A673 (cell line): ENCODE measurements around the gene RBM20. TPM values are rescaled to one million over a fixed set of nuclear protein-coding genes. Genes with fewer than 3 reads are reported as not detected.

ENCODE experiments used
- BruUV-seq: library from RNA; stranded (reverse); fragments of 400-500 nt; replicated peaks from 2 replicates; lab custom pipeline; 2021; lab: Mats Ljungman, UMichigan
- CTCF ChIA-PET: fragments of 300-600 bp; sonication (Branson Sonifier 250); formaldehyde crosslinking; loops from one replicate; lab custom pipeline; 2022; ENCODE audit warnings: antibody characterized with exemption; lab: Charles Lee
- POLR2A ChIA-PET: fragments of 300-600 bp; sonication (Branson Sonifier 250); formaldehyde crosslinking; loops from one replicate; lab custom pipeline; 2022; ENCODE audit warnings: antibody characterized with exemption; ENCODE audit not compliant: low non-redundant PET; lab: Charles Lee
- DNase-seq: peaks from one replicate; pipeline ENCODE4 v3.0.0-alpha.2; 2015; ENCODE audit warnings: low spot score
- H3K27ac ChIP-seq: fragments of 200-600 bp; sonication (generic); 2 replicates; pipeline ENCODE4 v1.5.1; 2016; ENCODE audit warnings: mixed run types, low read depth, mild to moderate bottlenecking, mixed read lengths, antibody characterized with exemption, low read length; ENCODE audit not compliant: poor library complexity, severe bottlenecking
- H3K27me3 ChIP-seq: fragments of 200-600 bp; sonication (generic); replicated peaks from 2 replicates; pipeline ENCODE4 v1.6.1; 2017; ENCODE audit warnings: mixed run types, low read depth, mild to moderate bottlenecking, mixed read lengths, antibody characterized with exemption, low read length; ENCODE audit not compliant: insufficient read depth, poor library complexity
- H3K36me3 ChIP-seq: fragments of 200-600 bp; sonication (generic); 2 replicates; pipeline ENCODE4 v1.6.1; 2016; ENCODE audit warnings: mixed run types, mild to moderate bottlenecking, mixed read lengths, antibody characterized with exemption, low read length; ENCODE audit not compliant: insufficient read depth, poor library complexity, severe bottlenecking
- H3K4me1 ChIP-seq: fragments of 200-600 bp; sonication (generic); 2 replicates; pipeline ENCODE4 v1.6.1; 2017; ENCODE audit warnings: mixed run types, mild to moderate bottlenecking, mixed read lengths, antibody characterized with exemption, low read length; ENCODE audit not compliant: insufficient read depth, poor library complexity, severe bottlenecking
- H3K4me3 ChIP-seq: fragments of 200-600 bp; sonication (generic); 2 replicates; pipeline ENCODE4 v1.5.1; 2016; ENCODE audit warnings: low read depth, mixed run types, mild to moderate bottlenecking, mixed read lengths, low read length; ENCODE audit not compliant: poor library complexity, severe bottlenecking
- H3K9me3 ChIP-seq: fragments of 200-600 bp; sonication (generic); 2 replicates; pipeline ENCODE4 v1.6.1; 2016; ENCODE audit warnings: mixed run types, low read depth, mild to moderate bottlenecking, mixed read lengths, antibody characterized with exemption, low read length; ENCODE audit not compliant: poor library complexity, severe bottlenecking
- EZH2 ChIP-seq: fragments of 200-600 bp; sonication (generic); IDR thresholded peaks from 2 replicates; pipeline ENCODE4 v1.6.1; 2017; ENCODE audit warnings: borderline replicate concordance, low read depth, mild to moderate bottlenecking, mixed read lengths, antibody characterized with exemption, low read length; ENCODE audit not compliant: poor library complexity, severe bottlenecking
- intact Hi-C: fragments of 100-400 bp; cut with micrococcal nuclease; formaldehyde crosslinking; loops from one replicate; pipeline ENCODE4 v1.10.0; 2022; ENCODE audit not compliant: unreplicated experiment
- total RNA-seq: library from RNA; stranded (reverse); gene quantifications from 2 replicates; pipeline ENCODE4 v1.2.3, GENCODE V29; 2021
- TF ChIP-seq, protein P1 (sequence below): fragments of 300-800, 200-600 bp; sonication (generic); conservative IDR thresholded peaks from 2 replicates; pipeline ENCODE4 v1.5.1; 2017; ENCODE audit warnings: low read depth, mild to moderate bottlenecking, antibody characterized with exemption, low read length, moderate library complexity, mixed read lengths

The RBM20 gene
- total RNA-seq, 1 experiment from 2014 or later = 1.3 TPM

DNA sequence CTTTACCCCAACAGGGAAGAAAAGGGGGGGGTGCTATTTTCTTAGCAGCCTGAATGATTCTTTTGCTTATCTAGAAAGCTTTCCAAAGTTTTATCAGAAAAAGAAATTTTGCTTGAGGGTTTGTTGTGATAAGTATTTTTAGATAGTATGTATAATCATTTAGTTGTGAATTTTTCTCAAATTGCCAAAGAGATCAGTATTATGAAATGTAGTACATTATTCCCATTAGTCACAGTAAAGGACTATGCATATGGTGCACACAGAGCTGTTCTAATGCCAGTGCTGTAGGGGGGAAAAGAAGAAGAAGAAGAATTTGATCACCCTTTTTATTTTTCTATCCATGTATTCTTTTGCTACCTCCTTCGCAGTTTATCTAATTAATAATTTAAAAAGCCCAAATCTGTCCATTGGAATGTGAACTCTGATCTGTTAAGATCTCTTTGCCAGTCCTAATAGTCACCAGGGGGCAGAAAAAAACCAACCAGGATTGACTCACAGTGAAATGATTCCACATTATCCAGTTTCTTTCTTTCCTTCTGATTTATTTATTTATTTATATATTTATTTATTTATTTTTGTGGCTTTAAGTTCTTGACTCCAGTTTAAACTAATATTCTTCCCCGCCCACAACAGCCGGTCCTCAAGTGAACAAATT is 4.7 kb downstream of the RBM20 start:
- Histone ChIP-seq H3K4me1 (peaks cover 44% of the 10 kb centered on the region), H3K4me3 (peak overlapping the region; percentile 23), H3K9me3 (no peaks in the 10 kb centered on the region), H3K27ac (peak overlapping the region; percentile 12), H3K36me3 (no peaks in the 10 kb centered on the region), H3K27me3 (no peaks in the 10 kb centered on the region)
- TF ChIP-seq EZH2 = no peak
- TF ChIP-seq, protein P1, sequence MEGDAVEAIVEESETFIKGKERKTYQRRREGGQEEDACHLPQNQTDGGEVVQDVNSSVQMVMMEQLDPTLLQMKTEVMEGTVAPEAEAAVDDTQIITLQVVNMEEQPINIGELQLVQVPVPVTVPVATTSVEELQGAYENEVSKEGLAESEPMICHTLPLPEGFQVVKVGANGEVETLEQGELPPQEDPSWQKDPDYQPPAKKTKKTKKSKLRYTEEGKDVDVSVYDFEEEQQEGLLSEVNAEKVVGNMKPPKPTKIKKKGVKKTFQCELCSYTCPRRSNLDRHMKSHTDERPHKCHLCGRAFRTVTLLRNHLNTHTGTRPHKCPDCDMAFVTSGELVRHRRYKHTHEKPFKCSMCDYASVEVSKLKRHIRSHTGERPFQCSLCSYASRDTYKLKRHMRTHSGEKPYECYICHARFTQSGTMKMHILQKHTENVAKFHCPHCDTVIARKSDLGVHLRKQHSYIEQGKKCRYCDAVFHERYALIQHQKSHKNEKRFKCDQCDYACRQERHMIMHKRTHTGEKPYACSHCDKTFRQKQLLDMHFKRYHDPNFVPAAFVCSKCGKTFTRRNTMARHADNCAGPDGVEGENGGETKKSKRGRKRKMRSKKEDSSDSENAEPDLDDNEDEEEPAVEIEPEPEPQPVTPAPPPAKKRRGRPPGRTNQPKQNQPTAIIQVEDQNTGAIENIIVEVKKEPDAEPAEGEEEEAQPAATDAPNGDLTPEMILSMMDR = peak; percentile 42; the same call in 1 of the 2 replicates
- BruUV-seq = no TSS peak
- intact Hi-C loops = no loop called here
- CTCF ChIA-PET = no interaction called here
- POLR2A ChIA-PET = no interaction called here
- DNase-seq = peak; percentile 47

DNA sequence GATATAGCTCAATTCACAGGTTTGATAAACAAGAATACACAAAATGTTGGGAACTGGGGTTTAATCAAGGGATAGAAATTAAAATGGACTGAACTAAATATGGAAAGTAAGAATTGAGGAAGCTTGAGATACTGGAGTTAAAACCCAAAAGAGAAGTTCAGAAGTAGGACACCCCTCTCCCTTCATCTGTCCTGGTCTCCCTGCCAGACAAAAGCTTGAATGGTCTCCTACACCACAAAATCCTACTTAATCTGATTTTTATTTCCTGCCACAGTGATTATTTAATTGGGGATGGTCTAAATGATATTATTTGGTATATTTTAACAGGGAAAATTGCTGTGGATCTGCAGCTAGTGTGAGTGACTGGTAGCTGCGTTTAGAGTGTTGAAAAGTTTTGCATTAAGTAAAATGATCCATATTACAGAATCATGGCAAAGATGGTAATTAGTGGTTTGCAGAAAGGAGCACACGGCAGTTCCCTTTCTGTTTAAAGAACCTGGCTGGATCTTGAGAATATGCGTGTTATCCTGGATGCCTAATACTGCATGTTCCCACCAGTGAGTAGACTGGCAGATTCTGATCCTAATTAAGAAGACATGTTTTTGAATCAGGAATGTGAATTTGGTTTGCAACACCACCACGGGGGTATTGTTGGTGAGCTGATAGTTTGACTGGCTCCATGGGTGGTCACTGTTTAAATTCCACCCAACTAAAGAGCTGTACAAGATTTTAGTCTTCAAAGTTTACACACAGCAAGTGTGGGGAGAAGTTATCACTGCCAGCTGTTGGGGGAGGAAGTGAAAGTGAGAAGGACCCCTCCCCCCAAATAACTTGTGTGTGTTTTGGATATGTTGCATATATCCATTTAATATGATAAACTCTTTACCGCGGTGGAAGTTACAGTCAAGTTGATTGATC is 5.5 kb downstream of the RBM20 start:
- no peak for TF ChIP-seq EZH2
- TF ChIP-seq, protein P1 = no peak
- peak; percentile 79 for DNase-seq
- BruUV-seq = no TSS peak
- CTCF ChIA-PET = no interaction called here
- no peaks in the 10 kb centered on the region for H3K27me3 ChIP-seq
- peak overlapping the region; percentile 23 for H3K4me3 ChIP-seq
- peak overlapping the region; percentile 12 for H3K27ac ChIP-seq
- POLR2A ChIA-PET = no interaction called here
- no peaks in the 10 kb centered on the region for H3K36me3 ChIP-seq
- peaks cover 50% of the 10 kb centered on the region for H3K4me1 ChIP-seq
- H3K9me3 ChIP-seq = no peaks in the 10 kb centered on the region
- intact Hi-C loops = no loop called here

DNA sequence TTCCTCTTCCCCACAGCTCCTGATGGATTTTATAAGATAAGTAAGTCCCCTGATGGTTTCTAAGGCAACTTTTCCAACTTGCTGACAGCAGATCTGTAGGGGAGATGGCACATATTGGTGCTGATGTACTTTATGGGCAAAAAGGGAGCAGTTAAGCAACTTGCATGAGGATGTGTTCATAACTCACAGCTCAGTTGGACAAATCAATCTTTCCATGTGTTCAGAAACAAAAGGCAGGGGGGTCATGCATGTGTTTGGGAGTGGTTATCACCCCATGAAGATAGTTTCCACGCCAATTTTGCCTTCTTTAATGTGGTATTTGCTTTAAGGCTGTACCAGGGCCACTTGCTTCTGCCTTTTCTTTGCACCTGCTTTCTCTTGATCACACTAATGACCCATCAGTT is 6.1 kb downstream of the RBM20 start:
- Histone ChIP-seq H3K36me3 (no peaks in the 10 kb centered on the region), H3K9me3 (no peaks in the 10 kb centered on the region), H3K27me3 (no peaks in the 10 kb centered on the region), H3K4me3 (peak overlapping the region; percentile 23), H3K27ac (peak overlapping the region; percentile 12), H3K4me1 (peaks cover 55% of the 10 kb centered on the region)
- intact Hi-C loops = no loop called here
- ChIA-PET CTCF (no interaction called here), POLR2A (no interaction called here)
- DNase-seq = no peak
- no peak for TF ChIP-seq EZH2
- TF ChIP-seq, protein P1 = no peak
- no TSS peak for BruUV-seq
